K562 treated with DMSO at 1 percent for 48 hours (cell line): ENCODE results near the gene CCN6. TPM values are rescaled to one million over a fixed set of nuclear protein-coding genes. Genes with fewer than 3 reads are reported as not detected.

Experiments
- total RNA-seq: library from RNA; unstranded; fragments of 300-600 nt; gene quantifications from 2 replicates; pipeline ENCODE4 v1.2.3, GENCODE V29; 2022; ENCODE audit warnings: low replicate concordance; ENCODE audit errors: extremely low read depth

Gene CCN6
- not detected in 2 replicates for total RNA-seq

DNA sequence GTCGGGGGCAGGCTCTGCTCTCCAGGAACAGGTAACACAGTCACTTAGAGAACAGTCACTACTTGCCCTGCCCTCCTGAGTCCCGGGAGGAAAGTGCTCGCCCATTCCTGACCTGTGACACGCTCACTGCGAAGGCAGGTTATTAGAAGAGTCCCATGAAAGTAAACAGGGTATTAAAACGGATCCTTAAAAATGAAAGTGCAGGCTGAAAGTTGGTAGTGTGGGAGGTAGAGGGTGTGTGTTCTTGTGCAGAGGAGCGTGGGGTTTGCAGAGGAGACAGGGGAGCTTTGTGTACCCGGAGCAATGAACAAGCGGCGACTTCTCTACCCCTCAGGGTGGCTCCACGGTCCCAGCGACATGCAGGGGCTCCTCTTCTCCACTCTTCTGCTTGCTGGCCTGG lies at the start of gene CCN6:
TSS of gene CCN6 (plus strand) at position 104 of the 400 bp plus-strand sequence. CDS start at position 358, 254 bp downstream.

DNA sequence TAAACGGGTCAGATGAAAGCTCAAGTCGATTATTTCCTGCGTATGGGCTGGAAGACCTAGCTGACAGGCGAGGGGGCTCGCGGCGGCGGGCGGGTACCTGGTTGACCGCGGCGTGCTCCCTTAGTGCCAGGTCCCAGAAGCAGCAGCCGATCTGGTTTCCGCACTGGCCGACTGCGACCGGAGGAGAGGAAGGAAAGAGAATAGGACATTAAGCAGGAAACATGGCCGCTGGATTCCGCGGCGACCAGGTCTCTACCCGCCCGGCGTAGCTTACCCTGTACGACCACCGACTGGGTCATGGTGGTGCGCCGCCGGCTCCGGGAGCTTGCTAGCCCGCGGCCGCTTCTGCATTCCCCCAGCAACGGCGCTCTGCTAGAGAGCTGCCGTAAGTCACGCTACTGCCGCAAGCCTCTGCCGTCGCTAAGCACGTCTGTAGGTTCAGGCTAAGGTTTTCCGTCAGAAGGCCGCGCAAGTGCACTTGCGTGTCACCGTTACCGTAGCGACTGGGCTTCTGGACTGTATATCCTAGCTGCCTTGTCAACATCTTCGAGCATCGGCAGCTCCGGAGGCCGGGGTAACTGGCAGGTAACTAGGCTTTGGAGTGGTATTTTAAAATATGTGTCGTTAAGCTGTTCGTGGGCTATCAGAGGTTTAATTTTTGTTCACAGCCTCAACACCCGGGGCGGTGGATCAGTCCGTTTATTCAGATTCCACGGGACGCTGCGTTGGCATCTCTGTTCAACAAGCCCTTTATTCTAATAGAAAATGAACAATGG lies 33.4 kb downstream of the CCN6 start, which contains the start of the genes FAM229B and TUBE1:
TSS of gene FAM229B (plus strand) at position 456 of the 776 bp plus-strand sequence. CDS start 11,693 bp downstream, outside the sequence.
TSS of gene TUBE1 (minus strand) at position 347 of the 776 bp plus-strand sequence. CDS start at position 299, 48 bp downstream.

Other genes starting within 250 kb of the CCN6 start
- not detected in 2 replicates for gene FYN, start 180.7 kb upstream of the CCN6 start, total RNA-seq
- not detected in 2 replicates for gene TUBE1, start 33.4 kb downstream of the CCN6 start, total RNA-seq
- gene FAM229B, start 33.5 kb downstream of the CCN6 start, total RNA-seq = not detected in 2 replicates
- gene LAMA4, start 200.5 kb downstream of the CCN6 start, total RNA-seq = not detected in 2 replicates